Bone marrow (tissue), 2 donors: ENCODE measurements around the gene TENM3.
"Not testable (repeated sequence)": the region's sequence is repeated elsewhere in the genome, so short reads cannot be mapped to it uniquely, and the experiment has no call there.

Source experiments
- DNase-seq, 2 donors: peaks; one replicate each; lab custom pipeline; 2025; lab: John Stamatoyannopoulos, UW

TENM3 gene

GRCh38 chr4:182812916-182813315 lies 569.7 kb downstream of the TENM3 start:
- no peak for DNase-seq

DNA sequence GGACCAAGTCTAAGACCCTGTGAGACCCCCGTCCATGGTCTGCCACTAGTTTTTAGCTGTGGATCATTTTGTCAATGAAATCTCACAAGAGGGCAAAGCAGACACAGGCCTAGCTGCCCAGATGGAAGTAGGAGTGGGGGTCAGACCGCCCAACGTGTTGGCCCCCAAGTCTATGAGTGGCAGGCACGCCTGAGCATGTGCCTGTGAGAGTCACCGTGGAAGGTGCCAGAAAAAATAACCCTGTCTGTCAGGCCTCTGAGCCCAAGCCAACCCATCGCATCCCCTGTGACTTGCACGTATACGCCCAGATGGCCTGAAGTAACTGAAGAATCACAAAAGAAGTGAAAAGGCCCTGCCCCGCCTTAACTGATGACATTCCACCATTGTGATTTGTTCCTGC lies 570.9 kb downstream of the TENM3 start:
- not testable (repeated sequence) for DNase-seq

- DNase-seq, result no peak
These were observed 575.9 kb downstream of the TENM3 start for GRCh38 chr4:182818926-182819730.

- no peak for DNase-seq
These were observed 576.5 kb downstream of the TENM3 start for GRCh38 chr4:182819751-182820150.

DNA sequence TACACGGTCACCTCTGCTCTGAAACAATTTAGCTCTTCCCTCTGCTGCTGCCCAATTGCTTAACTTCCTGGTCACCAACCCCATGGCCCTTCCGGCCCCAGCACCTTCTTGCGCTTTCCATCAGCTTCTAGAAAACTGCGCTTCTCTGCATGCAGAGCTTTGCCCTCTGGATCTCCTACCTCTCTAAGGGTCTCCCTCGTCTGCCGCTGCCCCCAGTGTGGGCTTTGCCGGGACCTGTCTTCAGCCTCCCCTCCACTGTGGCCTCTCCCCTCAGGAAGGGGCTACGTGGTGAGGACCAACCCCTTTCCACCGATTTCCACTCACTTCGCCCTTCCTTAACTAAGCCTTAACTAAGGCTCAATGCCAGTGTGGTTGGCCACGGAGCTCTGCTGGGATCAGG lies 579.4 kb downstream of the TENM3 start:
- DNase-seq, result no peak

GRCh38 chr4:182823576-182823975 lies 580.4 kb downstream of the TENM3 start:
- peak in 1 of 2 donors; percentile 19 for DNase-seq

GRCh38 chr4:182825003-182825402 lies 581.8 kb downstream of the TENM3 start:
- DNase-seq, result no peak

DNA sequence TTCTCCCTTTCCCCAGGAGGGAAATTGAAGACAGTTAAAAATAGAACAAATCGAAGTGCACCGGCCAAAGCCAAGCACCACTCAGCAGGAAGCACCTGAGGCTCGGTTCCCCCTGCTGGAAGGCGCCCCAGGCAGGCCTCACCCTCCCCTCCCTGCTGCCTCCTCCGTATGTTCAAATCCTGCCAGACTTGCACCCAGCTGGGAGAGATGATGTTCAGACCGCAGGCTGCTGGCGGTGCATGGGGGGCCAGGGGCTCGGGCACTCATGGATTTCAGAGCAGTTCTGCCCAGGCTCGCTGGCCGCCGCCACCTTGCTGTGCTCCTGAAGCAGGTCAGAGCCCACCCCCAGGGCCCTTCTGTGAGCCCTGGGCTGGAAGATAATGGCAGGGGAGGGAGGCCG lies 582.6 kb downstream of the TENM3 start:
- DNase-seq, result no peak

GRCh38 chr4:182826391-182826790 lies 583.2 kb downstream of the TENM3 start:
- DNase-seq, result no peak

DNA sequence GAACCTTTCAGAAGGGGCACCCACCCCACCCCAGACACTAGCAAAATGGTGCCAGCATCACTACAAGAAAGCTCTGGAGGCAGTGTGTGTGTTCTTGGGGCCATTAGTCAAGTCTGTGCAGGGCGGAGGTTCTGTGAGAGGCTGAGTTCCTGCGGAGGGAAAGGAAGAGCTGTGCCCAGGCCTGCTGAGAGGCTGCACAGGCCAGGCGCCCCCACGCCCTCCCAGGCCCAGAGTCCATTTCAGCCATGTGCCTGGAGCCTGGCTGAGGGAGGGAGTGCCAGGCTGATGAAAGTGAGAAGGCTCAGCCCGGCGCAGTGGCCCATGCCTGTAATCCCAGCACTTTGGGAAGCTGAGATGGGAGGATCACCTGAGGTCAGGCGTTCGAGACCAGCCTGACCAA lies 584.0 kb downstream of the TENM3 start:
- no peak for DNase-seq

DNA sequence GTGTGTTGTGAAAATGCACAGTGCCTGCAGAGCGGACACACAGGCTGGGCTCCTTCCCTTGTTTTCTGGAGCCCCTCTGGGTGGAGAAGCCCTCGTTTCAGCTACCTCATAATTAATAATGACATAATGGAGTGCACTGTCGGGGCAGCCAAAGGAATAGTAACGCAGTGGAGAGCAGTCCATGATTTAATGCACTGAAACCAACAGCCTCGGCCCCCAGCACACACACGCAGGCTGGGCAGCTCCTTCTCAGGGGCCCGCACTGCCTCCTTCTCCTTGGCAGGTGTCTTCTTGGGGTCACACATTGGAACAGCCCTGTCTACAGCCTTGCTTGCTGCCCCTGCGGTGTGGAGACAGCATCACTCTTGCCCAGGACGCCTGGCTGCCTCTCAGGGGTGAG lies 584.8 kb downstream of the TENM3 start:
- DNase-seq, result no peak

DNA sequence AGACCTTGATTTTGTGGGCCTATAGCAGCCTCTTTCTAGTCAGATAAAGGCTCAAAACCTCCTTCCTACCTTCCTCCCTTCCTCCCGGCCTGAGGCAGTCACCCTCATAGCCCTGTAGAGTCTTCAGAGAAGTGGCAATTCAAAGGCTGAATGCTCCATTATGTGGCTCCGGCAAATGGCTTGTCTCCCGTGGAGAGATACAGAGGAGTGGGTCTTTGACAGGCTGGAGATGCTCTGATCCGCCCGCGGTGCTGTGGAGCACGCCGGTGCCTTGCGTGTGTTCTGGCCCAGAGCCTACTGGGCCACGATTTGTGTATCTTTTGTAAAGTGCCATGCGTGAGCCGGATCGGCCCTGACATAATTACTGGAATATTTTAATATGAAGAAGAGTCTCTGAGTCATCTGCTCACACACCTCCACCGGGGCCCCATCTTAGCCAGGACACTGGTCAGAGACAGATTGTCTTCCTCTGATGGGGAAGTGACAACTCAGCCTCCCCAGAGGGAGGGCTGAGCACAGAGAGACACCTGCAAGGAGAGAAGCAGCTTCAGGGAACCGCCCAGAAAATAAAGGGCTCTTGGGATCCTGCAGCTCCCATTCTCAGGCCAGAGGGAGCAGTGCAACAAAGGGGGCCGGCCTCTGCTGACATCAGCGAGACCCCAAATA lies 585.3 kb downstream of the TENM3 start:
- no peak for DNase-seq

GRCh38 chr4:182829196-182829595 lies 586.0 kb downstream of the TENM3 start:
- no peak for DNase-seq

- DNase-seq, result no peak
These were observed 588.2 kb downstream of the TENM3 start for GRCh38 chr4:182831376-182831775.

DNA sequence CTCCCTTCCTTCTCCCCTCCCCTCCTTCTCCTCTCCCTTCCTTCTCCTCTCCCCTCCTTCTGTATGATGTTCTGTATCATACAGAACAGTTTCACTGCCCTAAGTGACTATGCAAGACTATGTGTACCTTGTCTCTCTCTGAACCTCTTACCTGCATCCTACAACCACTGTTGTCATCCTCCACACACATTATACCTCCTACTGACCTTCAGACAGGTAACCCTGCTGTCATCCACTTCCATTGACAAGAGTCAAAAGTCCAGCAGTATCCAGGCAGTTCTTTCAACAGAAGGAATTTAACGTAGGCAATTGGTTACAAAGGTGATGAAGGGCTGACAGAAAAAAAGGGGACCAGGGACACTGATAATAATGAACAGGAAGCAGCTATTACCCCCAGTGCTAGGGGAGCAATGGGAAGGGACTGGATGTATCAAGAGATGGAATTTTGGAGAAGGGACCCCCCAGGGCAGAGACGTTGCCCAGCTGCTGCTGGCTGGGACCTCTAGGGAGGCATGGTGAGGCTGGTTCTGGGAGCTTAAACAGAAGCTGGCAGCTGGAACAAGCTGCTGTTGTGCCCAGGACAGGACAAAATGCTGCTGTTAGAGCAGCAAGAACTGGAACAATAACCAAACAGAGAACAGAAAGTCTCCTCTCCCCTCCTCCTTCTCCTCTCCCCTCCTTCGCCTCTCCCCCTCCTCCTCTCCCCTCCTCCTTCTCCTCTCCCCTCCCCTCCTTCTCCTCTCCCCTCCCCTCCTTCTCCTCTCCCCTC lies 589.3 kb downstream of the TENM3 start:
- no peak for DNase-seq

GRCh38 chr4:182835006-182835740 lies 592.0 kb downstream of the TENM3 start:
- DNase-seq, result no peak

- no peak for DNase-seq
These were observed 594.6 kb downstream of the TENM3 start for GRCh38 chr4:182837831-182838230.

GRCh38 chr4:182838535-182838934 lies 595.3 kb downstream of the TENM3 start:
- no peak for DNase-seq

DNA sequence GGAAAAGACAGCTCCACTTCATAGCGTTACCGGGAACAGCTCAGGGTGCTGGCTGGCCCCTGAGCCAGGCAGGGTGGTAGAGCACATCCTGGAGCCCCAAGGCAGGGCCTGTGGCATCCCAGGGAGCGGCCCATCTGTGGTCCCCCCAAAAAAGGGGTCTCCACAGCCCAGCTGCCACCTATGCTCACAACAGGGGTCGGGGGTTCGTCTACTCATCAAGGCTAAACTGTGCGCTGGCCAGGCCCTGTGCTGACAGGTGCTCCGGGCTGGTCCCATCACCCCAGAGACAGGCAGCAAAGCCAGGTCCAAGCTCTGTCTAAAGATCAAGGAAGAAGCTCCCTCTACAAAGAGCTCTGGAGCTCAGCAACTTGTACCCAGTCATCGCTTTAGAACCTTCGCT lies 596.1 kb downstream of the TENM3 start:
- DNase-seq, result no peak

GRCh38 chr4:182840108-182840507 lies 596.9 kb downstream of the TENM3 start:
- DNase-seq, result no peak

DNA sequence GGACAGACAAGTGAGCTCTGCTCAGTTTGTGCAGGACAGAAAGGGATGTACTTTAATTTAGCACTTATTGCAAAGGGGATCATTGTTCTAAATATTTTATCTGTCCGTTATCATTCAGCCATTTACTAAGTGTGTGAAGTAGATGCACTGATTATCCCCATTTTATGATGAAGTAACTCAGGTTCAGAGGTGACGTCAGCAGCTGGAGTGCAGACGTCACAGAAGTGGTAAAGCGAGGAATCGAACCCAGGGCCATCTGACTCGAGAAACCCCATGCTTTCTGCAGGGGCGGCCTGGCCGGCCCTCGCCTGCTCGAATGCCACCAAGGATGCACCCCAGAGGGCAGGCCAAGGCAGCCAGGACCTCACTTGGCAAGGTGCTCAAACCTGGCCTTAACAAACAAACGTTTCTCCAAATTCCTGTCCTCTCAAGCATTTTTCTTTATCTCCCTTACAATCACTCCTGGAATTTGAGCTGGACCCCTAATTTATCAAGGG lies 599.0 kb downstream of the TENM3 start:
- no peak for DNase-seq
